HepG2 (cell line): ENCODE measurements around the gene EEIG1. TPM values are rescaled to one million over a fixed set of nuclear protein-coding genes. Genes with fewer than 3 reads are reported as not detected.

Experiments used
- AKAP8 ChIP-seq: sonication (generic); formaldehyde crosslinking; IDR thresholded peaks from 2 replicates; pipeline ENCODE4 v1.5.1; 2020; ENCODE audit warnings: mild to moderate bottlenecking, missing genetic modification reagents
- CBFB ChIP-seq: sonication (generic); formaldehyde crosslinking; IDR thresholded peaks from 2 replicates; pipeline ENCODE4 v1.4.0; 2020; ENCODE audit warnings: missing genetic modification reagents
- MEIS2 ChIP-seq: sonication (generic); formaldehyde crosslinking; IDR thresholded peaks from 2 replicates; pipeline ENCODE4 v1.9.0; 2021; ENCODE audit warnings: mild to moderate bottlenecking, missing genetic modification reagents
- NFRKB ChIP-seq: fragments of 450-650 bp; IDR thresholded peaks from 2 replicates; pipeline ENCODE4 v1.6.1; 2017
- NR2C2 ChIP-seq: sonication (generic); formaldehyde crosslinking; IDR thresholded peaks from 2 replicates; pipeline ENCODE4 v1.4.0; 2020; ENCODE audit warnings: missing genetic modification reagents, mild to moderate bottlenecking, moderate library complexity, borderline replicate concordance
- TAF15 ChIP-seq: fragments of 200-400 bp; formaldehyde crosslinking; IDR thresholded peaks from one replicate; pipeline ENCODE4 v1.6.1; 2018; ENCODE audit warnings: mild to moderate bottlenecking, low read depth, low read length; ENCODE audit not compliant: poor library complexity, severe bottlenecking
- ZMYM3 ChIP-seq: sonication (generic); formaldehyde crosslinking; IDR thresholded peaks from 2 replicates; pipeline ENCODE4 v1.5.1; 2020; ENCODE audit warnings: mild to moderate bottlenecking, missing genetic modification reagents
- ZNF282 ChIP-seq: fragments of 450-650 bp; IDR thresholded peaks from 2 replicates; pipeline ENCODE4 v1.6.1; 2018; ENCODE audit not compliant: partially characterized antibody
- ZNF34 ChIP-seq: sonication (generic); formaldehyde crosslinking; IDR thresholded peaks from 2 replicates; pipeline ENCODE4 v1.4.0; 2020; ENCODE audit warnings: mild to moderate bottlenecking, missing genetic modification reagents, borderline replicate concordance
- ZSCAN30 ChIP-seq: sonication (generic); formaldehyde crosslinking; IDR thresholded peaks from 2 replicates; pipeline ENCODE4 v1.5.0; 2020; ENCODE audit warnings: mild to moderate bottlenecking, missing genetic modification reagents
- ZSCAN31 ChIP-seq: sonication (generic); formaldehyde crosslinking; IDR thresholded peaks from 2 replicates; pipeline ENCODE4 v1.5.0; 2020; ENCODE audit warnings: low read depth, mild to moderate bottlenecking, missing genetic modification reagents
- polyA plus RNA-seq, 8 experiments: library from polyadenylated mRNA; depleted of rRNA in 3 of 8; stranded (reverse) in 7 of 8; unstranded in 1 of 8; fragments of >200 nt; fragmentation: Illumina TruSeq in 4 of 8; extraction: Trizol in 4 of 8; gene quantifications; 2 replicates each; pipeline versions ENCODE4 v1.2.1 to v1.2.3, GENCODE V29; 2011 to 2016; ENCODE audit warnings: low read depth in 4 of 8, missing spikeins in 1 of 8, mixed read lengths in 1 of 8; ENCODE audit not compliant: insufficient read depth in 1 of 8
- total RNA-seq, 5 experiments: library from RNA; depleted of rRNA; stranded (reverse); fragments of >200 nt; fragmentation: Illumina TruSeq; extraction: Trizol; gene quantifications; 2 replicates each; pipeline ENCODE4 v1.2.3, GENCODE V29; 2016; ENCODE audit warnings: low read depth in 1 of 5
- TF ChIP-seq, protein P1 (sequence below): IDR thresholded peaks from 2 replicates; pipeline ENCODE4 v1.6.1; 2016; ENCODE audit warnings: low read depth, missing genetic modification reagents, missing compliant biosample characterization
- TF ChIP-seq, protein P2 (sequence below): sonication (generic); formaldehyde crosslinking; conservative IDR thresholded peaks from 2 replicates; pipeline ENCODE4 v1.8.0; 2022; ENCODE audit warnings: mild to moderate bottlenecking, moderate library complexity, missing genetic modification reagents
- TF ChIP-seq, protein P3 (sequence below): sonication (generic); formaldehyde crosslinking; IDR thresholded peaks from 2 replicates; pipeline ENCODE4 v1.8.1; 2023; ENCODE audit warnings: mild to moderate bottlenecking, missing genetic modification reagents
- TF ChIP-seq, protein P4 (sequence below): sonication (generic); formaldehyde crosslinking; IDR thresholded peaks from 2 replicates; pipeline ENCODE4 v1.4.0; 2020; ENCODE audit warnings: mild to moderate bottlenecking, missing genetic modification reagents
- TF ChIP-seq, protein P5 (sequence below): sonication (generic); formaldehyde crosslinking; IDR thresholded peaks from 2 replicates; pipeline ENCODE4 v1.5.0; 2020; ENCODE audit warnings: missing genetic modification reagents

Gene EEIG1
- total and polyA plus RNA-seq, 2 of the 13 experiments (the other 11 are each of a cell fraction or from before 2014, with no cell fraction given), result 16.6 to 25.2 TPM

DNA sequence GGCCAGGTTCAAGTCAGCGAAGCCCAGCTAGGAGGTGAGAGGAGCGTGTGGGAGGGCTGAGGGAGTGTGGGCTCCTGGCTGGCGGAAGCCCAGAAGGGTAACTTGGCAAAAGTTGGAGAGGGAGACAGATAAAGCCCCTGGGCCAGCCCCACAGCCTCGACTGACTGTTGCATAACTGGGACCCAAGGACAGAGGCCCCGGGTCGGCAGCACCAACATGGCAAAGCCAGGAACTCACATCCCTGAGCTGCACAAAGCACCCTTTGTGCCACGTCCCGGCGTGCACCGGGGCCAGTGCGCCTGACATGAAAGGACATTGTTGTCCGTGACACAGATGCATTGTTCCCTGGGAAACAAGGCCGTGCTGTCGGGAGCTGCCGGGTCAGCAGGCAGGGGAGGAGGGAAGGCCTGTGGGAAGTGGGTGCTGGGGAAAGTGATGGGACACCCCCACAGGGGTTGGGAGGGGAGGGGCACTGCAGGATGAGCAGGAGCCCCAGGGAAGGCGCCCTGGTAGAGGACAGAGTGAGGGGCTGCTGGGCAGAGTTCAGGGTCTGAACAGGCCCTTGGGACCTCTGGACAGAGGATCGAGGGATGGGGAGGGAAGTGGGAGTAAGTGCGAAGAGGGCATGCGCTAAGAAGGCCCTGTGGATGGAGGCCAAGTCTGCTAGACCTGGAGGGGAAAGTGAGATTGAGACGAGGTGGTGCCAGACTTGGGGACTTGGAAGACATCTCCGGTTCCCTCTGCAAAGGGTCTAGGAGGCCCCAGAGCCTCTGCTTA is 30.1 kb downstream of the EEIG1 start (continued):
- TF ChIP-seq, protein P1, sequence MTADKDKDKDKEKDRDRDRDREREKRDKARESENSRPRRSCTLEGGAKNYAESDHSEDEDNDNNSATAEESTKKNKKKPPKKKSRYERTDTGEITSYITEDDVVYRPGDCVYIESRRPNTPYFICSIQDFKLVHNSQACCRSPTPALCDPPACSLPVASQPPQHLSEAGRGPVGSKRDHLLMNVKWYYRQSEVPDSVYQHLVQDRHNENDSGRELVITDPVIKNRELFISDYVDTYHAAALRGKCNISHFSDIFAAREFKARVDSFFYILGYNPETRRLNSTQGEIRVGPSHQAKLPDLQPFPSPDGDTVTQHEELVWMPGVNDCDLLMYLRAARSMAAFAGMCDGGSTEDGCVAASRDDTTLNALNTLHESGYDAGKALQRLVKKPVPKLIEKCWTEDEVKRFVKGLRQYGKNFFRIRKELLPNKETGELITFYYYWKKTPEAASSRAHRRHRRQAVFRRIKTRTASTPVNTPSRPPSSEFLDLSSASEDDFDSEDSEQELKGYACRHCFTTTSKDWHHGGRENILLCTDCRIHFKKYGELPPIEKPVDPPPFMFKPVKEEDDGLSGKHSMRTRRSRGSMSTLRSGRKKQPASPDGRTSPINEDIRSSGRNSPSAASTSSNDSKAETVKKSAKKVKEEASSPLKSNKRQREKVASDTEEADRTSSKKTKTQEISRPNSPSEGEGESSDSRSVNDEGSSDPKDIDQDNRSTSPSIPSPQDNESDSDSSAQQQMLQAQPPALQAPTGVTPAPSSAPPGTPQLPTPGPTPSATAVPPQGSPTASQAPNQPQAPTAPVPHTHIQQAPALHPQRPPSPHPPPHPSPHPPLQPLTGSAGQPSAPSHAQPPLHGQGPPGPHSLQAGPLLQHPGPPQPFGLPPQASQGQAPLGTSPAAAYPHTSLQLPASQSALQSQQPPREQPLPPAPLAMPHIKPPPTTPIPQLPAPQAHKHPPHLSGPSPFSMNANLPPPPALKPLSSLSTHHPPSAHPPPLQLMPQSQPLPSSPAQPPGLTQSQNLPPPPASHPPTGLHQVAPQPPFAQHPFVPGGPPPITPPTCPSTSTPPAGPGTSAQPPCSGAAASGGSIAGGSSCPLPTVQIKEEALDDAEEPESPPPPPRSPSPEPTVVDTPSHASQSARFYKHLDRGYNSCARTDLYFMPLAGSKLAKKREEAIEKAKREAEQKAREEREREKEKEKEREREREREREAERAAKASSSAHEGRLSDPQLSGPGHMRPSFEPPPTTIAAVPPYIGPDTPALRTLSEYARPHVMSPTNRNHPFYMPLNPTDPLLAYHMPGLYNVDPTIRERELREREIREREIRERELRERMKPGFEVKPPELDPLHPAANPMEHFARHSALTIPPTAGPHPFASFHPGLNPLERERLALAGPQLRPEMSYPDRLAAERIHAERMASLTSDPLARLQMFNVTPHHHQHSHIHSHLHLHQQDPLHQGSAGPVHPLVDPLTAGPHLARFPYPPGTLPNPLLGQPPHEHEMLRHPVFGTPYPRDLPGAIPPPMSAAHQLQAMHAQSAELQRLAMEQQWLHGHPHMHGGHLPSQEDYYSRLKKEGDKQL (CRISPR knock-in tag), result peak; percentile 80
- TF ChIP-seq, protein P2, sequence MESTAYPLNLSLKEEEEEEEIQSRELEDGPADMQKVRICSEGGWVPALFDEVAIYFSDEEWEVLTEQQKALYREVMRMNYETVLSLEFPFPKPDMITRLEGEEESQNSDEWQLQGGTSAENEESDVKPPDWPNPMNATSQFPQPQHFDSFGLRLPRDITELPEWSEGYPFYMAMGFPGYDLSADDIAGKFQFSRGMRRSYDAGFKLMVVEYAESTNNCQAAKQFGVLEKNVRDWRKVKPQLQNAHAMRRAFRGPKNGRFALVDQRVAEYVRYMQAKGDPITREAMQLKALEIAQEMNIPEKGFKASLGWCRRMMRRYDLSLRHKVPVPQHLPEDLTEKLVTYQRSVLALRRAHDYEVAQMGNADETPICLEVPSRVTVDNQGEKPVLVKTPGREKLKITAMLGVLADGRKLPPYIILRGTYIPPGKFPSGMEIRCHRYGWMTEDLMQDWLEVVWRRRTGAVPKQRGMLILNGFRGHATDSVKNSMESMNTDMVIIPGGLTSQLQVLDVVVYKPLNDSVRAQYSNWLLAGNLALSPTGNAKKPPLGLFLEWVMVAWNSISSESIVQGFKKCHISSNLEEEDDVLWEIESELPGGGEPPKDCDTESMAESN (CRISPR knock-in tag), result peak; percentile 77
- TF ChIP-seq, protein P3, sequence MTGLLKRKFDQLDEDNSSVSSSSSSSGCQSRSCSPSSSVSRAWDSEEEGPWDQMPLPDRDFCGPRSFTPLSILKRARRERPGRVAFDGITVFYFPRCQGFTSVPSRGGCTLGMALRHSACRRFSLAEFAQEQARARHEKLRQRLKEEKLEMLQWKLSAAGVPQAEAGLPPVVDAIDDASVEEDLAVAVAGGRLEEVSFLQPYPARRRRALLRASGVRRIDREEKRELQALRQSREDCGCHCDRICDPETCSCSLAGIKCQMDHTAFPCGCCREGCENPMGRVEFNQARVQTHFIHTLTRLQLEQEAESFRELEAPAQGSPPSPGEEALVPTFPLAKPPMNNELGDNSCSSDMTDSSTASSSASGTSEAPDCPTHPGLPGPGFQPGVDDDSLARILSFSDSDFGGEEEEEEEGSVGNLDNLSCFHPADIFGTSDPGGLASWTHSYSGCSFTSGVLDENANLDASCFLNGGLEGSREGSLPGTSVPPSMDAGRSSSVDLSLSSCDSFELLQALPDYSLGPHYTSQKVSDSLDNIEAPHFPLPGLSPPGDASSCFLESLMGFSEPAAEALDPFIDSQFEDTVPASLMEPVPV (CRISPR knock-in tag), result no peak; the same call in 1 of the 2 replicates
- peak; percentile 82 for TF ChIP-seq AKAP8
- TF ChIP-seq ZSCAN30, result no peak
- peak; percentile 90 for TF ChIP-seq NR2C2 (CRISPR knock-in tag)
- TF ChIP-seq ZNF282, result no peak
- TF ChIP-seq ZMYM3, result peak; percentile 87
- TF ChIP-seq ZSCAN31, result peak; percentile 89
- no peak; the same call in 1 of the 2 replicates for TF ChIP-seq ZNF34 (CRISPR knock-in tag)
- no peak for TF ChIP-seq TAF15
- TF ChIP-seq NFRKB, result no peak
- TF ChIP-seq, protein P4, sequence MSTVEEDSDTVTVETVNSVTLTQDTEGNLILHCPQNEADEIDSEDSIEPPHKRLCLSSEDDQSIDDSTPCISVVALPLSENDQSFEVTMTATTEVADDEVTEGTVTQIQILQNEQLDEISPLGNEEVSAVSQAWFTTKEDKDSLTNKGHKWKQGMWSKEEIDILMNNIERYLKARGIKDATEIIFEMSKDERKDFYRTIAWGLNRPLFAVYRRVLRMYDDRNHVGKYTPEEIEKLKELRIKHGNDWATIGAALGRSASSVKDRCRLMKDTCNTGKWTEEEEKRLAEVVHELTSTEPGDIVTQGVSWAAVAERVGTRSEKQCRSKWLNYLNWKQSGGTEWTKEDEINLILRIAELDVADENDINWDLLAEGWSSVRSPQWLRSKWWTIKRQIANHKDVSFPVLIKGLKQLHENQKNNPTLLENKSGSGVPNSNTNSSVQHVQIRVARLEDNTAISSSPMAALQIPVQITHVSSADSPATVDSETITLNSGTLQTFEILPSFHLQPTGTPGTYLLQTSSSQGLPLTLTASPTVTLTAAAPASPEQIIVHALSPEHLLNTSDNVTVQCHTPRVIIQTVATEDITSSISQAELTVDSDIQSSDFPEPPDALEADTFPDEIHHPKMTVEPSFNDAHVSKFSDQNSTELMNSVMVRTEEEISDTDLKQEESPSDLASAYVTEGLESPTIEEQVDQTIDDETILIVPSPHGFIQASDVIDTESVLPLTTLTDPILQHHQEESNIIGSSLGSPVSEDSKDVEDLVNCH (CRISPR knock-in tag), result 0 out of 2 replicates have a peak, but pooled peaks have one; percentile 59
- TF ChIP-seq MEIS2 (CRISPR knock-in tag), result peak; percentile 55; the same call in 1 of the 2 replicates
- peak; percentile 85; the same call in 1 of the 2 replicates for TF ChIP-seq CBFB
- TF ChIP-seq, protein P5, sequence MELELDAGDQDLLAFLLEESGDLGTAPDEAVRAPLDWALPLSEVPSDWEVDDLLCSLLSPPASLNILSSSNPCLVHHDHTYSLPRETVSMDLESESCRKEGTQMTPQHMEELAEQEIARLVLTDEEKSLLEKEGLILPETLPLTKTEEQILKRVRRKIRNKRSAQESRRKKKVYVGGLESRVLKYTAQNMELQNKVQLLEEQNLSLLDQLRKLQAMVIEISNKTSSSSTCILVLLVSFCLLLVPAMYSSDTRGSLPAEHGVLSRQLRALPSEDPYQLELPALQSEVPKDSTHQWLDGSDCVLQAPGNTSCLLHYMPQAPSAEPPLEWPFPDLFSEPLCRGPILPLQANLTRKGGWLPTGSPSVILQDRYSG (CRISPR knock-in tag), result no peak
